GM21423 (cell line): Measurements from ENCODE around the gene HOXB9.

Source experiments
- ATAC-seq: cut with Tn5 transposase; IDR thresholded peaks from one replicate; pipeline ENCODE4 v1.9.1; 2021; ENCODE audit warnings: mild to moderate bottlenecking, moderate library complexity; ENCODE audit not compliant: unreplicated experiment

Gene HOXB9

GRCh38 chr17:48626245-48627117 lies at the start of gene HOXB9:
Gene HOXB9, minus strand, starts transcription at chr17:48626358. Its CDS starts 89 bp downstream, at chr17:48626269.
- no peak for ATAC-seq

- ATAC-seq = no peak
Observed at GRCh38 chr17:48672340-48672739, 46.2 kb upstream of the HOXB9 start.

- ATAC-seq = no peak
Observed at GRCh38 chr17:48671697-48672171, 45.6 kb upstream of the HOXB9 start.

- ATAC-seq = no peak
Observed at GRCh38 chr17:48663134-48663924, 37.2 kb upstream of the HOXB9 start.

- ATAC-seq = no peak
Observed at GRCh38 chr17:48655913-48656312, 29.8 kb upstream of the HOXB9 start.

GRCh38 chr17:48649741-48650140 lies 23.6 kb upstream of the HOXB9 start:
- ATAC-seq = no peak

- ATAC-seq = no peak
Observed at GRCh38 chr17:48647963-48648245, 21.7 kb upstream of the HOXB9 start.

- ATAC-seq = no peak
Observed at GRCh38 chr17:48647103-48647962, 21.2 kb upstream of the HOXB9 start.

- no peak for ATAC-seq
Observed at GRCh38 chr17:48646183-48647102, 20.3 kb upstream of the HOXB9 start.

GRCh38 chr17:48645639-48646182 lies 19.6 kb upstream of the HOXB9 start:
- ATAC-seq = no peak

GRCh38 chr17:48644910-48645557 lies 18.9 kb upstream of the HOXB9 start:
- ATAC-seq = no peak

GRCh38 chr17:48644159-48644558 lies 18.0 kb upstream of the HOXB9 start:
- no peak for ATAC-seq

GRCh38 chr17:48643697-48644012 lies 17.5 kb upstream of the HOXB9 start:
- ATAC-seq = no peak

GRCh38 chr17:48642843-48643696 lies 16.9 kb upstream of the HOXB9 start:
- ATAC-seq = no peak

GRCh38 chr17:48642059-48642842 lies 16.1 kb upstream of the HOXB9 start:
- no peak for ATAC-seq

- ATAC-seq = no peak
Observed at GRCh38 chr17:48641541-48642058, 15.4 kb upstream of the HOXB9 start.

- ATAC-seq = no peak
Observed at GRCh38 chr17:48640858-48641180, 14.7 kb upstream of the HOXB9 start.
